ENCODE results near the gene SAA4. TPM values are rescaled to one million over a fixed set of nuclear protein-coding genes. Genes with fewer than 3 reads are reported as not detected.
A peak's percentile ranks its signal among the peaks of the same experiment; 100 is the strongest.

SAA4 gene
- total and polyA plus RNA-seq, 9 of the 15 experiments (the other 6 are each of a cell fraction or from before 2014, with no cell fraction given), result not detected

GRCh38 chr11:18223591-18224387 is 12.8 kb downstream of the SAA4 start (continued):
- TF ChIP-seq, protein P1, sequence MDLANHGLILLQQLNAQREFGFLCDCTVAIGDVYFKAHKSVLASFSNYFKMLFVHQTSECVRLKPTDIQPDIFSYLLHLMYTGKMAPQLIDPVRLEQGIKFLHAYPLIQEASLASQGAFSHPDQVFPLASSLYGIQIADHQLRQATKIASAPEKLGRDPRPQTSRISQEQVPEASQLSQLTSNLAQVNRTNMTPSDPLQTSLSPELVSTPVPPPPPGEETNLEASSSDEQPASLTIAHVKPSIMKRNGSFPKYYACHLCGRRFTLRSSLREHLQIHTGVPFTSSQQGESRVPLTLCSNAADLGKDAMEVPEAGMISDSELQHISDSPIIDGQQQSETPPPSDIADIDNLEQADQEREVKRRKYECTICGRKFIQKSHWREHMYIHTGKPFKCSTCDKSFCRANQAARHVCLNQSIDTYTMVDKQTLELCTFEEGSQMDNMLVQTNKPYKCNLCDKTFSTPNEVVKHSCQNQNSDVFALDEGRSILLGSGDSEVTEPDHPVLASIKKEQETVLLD (IDR thresholded peaks at IDR 0.05), result no peak

- TF ChIP-seq TEAD4 (IDR thresholded peaks at IDR 0.05; ENCODE audit: low read length), result no peak
- TF ChIP-seq TEAD4 (CRISPR knock-in tag; IDR thresholded peaks at IDR 0.05; ENCODE audit: borderline replicate concordance), result no peak
- TF ChIP-seq SMC3 (conservative IDR thresholded peaks at IDR 0.05; ENCODE audit: insufficient read depth, low read depth, low read length), result no peak
- TF ChIP-seq SPI1 (IDR thresholded peaks at IDR 0.05; ENCODE audit: borderline replicate concordance, low read depth, low read length), result peak; percentile 59; the same call in 1 of the 2 replicates
- TF ChIP-seq THRB (CRISPR knock-in tag; conservative IDR thresholded peaks at IDR 0.05), result 0 out of 2 replicates have a peak, but pooled peaks have one; percentile 12
- TF ChIP-seq XRCC3 (IDR thresholded peaks at IDR 0.05), result no peak
- BruUV-seq (replicated peaks), result no TSS peak
- Histone ChIP-seq H3K4me3 (no peak overlapping the region), H3K36me3 (ENCODE audit: control insufficient read depth, insufficient read depth, low read length) (no peaks in the 10 kb centered on the region), H3K79me2 (ENCODE audit: control insufficient read depth, insufficient read depth, low read length) (no peaks in the 10 kb centered on the region), H2AFZ (ENCODE audit: low read depth, low read length) (no peak overlapping the region), H3K27ac (ENCODE audit: extremely low read depth, low read depth, low read length) (no peak overlapping the region), H4K20me1 (replicated peaks; ENCODE audit: control insufficient read depth, insufficient read depth, low read length) (no peaks in the 10 kb centered on the region), H3K4me2 (ENCODE audit: insufficient read depth, low read length) (no peak overlapping the region), H3K9me3 (replicated peaks; ENCODE audit: control insufficient read depth, insufficient read depth, low read depth, low read length) (no peaks in the 10 kb centered on the region), H3K27me3 (ENCODE audit: control insufficient read depth in 2 of 2, insufficient read depth in 2 of 2, low read length in 2 of 2) (0 out of 5 replicates have a peak, but pooled peaks cover 0 to 6% of the 10 kb centered on the region in 2 experiments), H3K4me1 (replicated peaks in 1 of 2; ENCODE audit: control insufficient read depth in 2 of 2, insufficient read depth in 2 of 2, low read length in 2 of 2) (peaks cover 0 to 3% of the 10 kb centered on the region in 2 experiments; a peak in 1 of 5 replicates), H3K9ac (ENCODE audit: insufficient read depth in 1 of 2, low read depth in 2 of 2, low read length in 2 of 2) (no peak overlapping the region), H3K9me1 (ENCODE audit: control insufficient read depth, insufficient read depth, low read length) (no peaks in the 10 kb centered on the region)
- WGBS (ENCODE audit: insufficient coverage, low coverage, missing lambda C conversion rate), result 7% methylated on average over 3 of the region's 3 CpGs
- ChIA-PET CTCF (ENCODE audit: low intra/inter-chr PET ratio) (no interaction called here), POLR2A (no interaction called here)
- intact Hi-C loops (cut with micrococcal nuclease), result no loop called here
- DNase-seq (ENCODE audit: extremely low read depth in 1 of 4, low spot score in 3 of 4) (no peak), ATAC-seq (no peak), FAIRE-seq (peak; percentile 58)
- in situ Hi-C loops (cut with MboI), result no loop called here
These were observed 13.7 kb downstream of the SAA4 start for GRCh38 chr11:18222814-18223421.

All from K562 (cell line).